Spleen (tissue), 11 donors: Measurements from ENCODE around the gene MINK1. TPM values are rescaled to one million over a fixed set of nuclear protein-coding genes. Genes with fewer than 3 reads are reported as not detected.
A peak's percentile ranks its signal among the peaks of the same experiment; 100 is the strongest.

Experiments
- DNase-seq: peaks from one replicate; pipeline ENCODE4 v3.0.0-alpha.2; 2020
- H3K27ac ChIP-seq, 8 donors: fragments of 200-600 bp; sonication (generic) in 7 of 8; 1 replicate in 4 of 8; 2 replicates in 4 of 8; pipeline versions ENCODE4 v1.5.0 to v1.8.0; 2016 to 2021; ENCODE audit warnings: inconsistent platforms in 4 of 8, mild to moderate bottlenecking in 4 of 8, moderate library complexity in 1 of 8
- H3K27me3 ChIP-seq, 7 donors: fragments of 200-600 bp; sonication (generic) in 6 of 7; replicated peaks in 1 of 7; 1 replicate in 4 of 7; 2 replicates in 3 of 7; pipeline versions ENCODE4 v1.5.0 to v1.8.0; 2016 to 2021; ENCODE audit warnings: inconsistent platforms in 3 of 7, mild to moderate bottlenecking in 1 of 7
- H3K36me3 ChIP-seq, 6 donors: fragments of 200-600 bp; sonication (generic) in 5 of 6; 1 replicate in 4 of 6; 2 replicates in 2 of 6; pipeline versions ENCODE4 v1.5.0 to v1.8.0; 2016 to 2021; ENCODE audit warnings: inconsistent platforms in 2 of 6
- H3K4me1 ChIP-seq, 6 donors: fragments of 200-600 bp; sonication (generic) in 5 of 6; 1 replicate in 3 of 6; 2 replicates in 3 of 6; pipeline versions ENCODE4 v1.5.0 to v1.8.0; 2016 to 2021; ENCODE audit warnings: inconsistent platforms in 3 of 6
- H3K4me3 ChIP-seq, 8 donors: fragments of 200-600 bp; sonication (generic) in 7 of 8; 1 replicate in 4 of 8; 2 replicates in 4 of 8; pipeline versions ENCODE4 v1.5.0 to v1.8.0; 2016 to 2021; ENCODE audit warnings: inconsistent platforms in 4 of 8, mild to moderate bottlenecking in 4 of 8, moderate library complexity in 2 of 8
- H3K9me3 ChIP-seq, 8 donors: fragments of 200-600 bp; sonication (generic) in 7 of 8; 1 replicate in 4 of 8; 2 replicates in 4 of 8; pipeline versions ENCODE4 v1.5.0 to v1.8.0; 2016 to 2021; ENCODE audit warnings: inconsistent platforms in 4 of 8
- POLR2A ChIP-seq, 3 donors: fragments of 450-650 bp; IDR thresholded peaks; one replicate each; pipeline ENCODE4 v1.5.1; 2017; ENCODE audit warnings: antibody characterized with exemption in 3 of 3, mild to moderate bottlenecking in 1 of 3
- POLR2AphosphoS5 ChIP-seq, 3 donors: sonication (generic); formaldehyde crosslinking; IDR thresholded peaks; one replicate each; pipeline ENCODE4 v1.5.1; 2017; ENCODE audit warnings: antibody characterized with exemption in 3 of 3
- WGBS, 5 donors: extraction: QIAGEN DNeasy Blood & Tissue Kit in 3 of 5; methylation state at CpG; one replicate each; pipeline versions ENCODE4 v1.1.5 to v1.1.7; 2013 to 2018; 5-methylcytosine and 5-hydroxymethylcytosine counted together
- intact Hi-C: fragments of 100-400 bp; cut with DNase I; formaldehyde crosslinking; loops from one replicate; pipeline ENCODE4 v1.15.0; 2023; ENCODE audit warnings: low total_unique reads
- polyA plus RNA-seq, 3 donors: library from polyadenylated mRNA; stranded (reverse); fragments of 200-250 nt; gene quantifications; one replicate each; pipeline ENCODE4 v1.2.1, GENCODE V29; 2013
- total RNA-seq, 7 donors: library from RNA; depleted of rRNA in 3 of 7; stranded (reverse); fragments of >200 nt in 3 of 7; fragmentation: NEBNext Ultra II Directional in 4 of 7; extraction: Animal tissue kit (Norgen Biotek cat#: 25700) in 4 of 7; gene quantifications; one replicate each; pipeline versions ENCODE4 v1.1.0 to v1.2.1, GENCODE V29; 2016 to 2021
- TF ChIP-seq, protein P1 (sequence below), 11 experiments: fragments of 200-600 bp in 7 of 11; fragments of 450-650 bp in 4 of 11; sonication (generic) in 4 of 11; IDR thresholded peaks in 8 of 11; conservative IDR thresholded peaks in 3 of 11; 1 replicate in 7 of 11; 2 replicates in 4 of 11; pipeline versions ENCODE4 v1.4.0 to v1.8.0; 2016 to 2021; ENCODE audit warnings: antibody characterized with exemption in 11 of 11, inconsistent platforms in 4 of 11, mild to moderate bottlenecking in 1 of 11
- donor health status: healthy with polysubstance abuse.
- donor health status: DM: no; HTN: no; CAD: no; lungs with moderate emphysema.
- donor health status: DM: no; HTN: no; CAD: no.
- donor health status: Bipolar disorder and iron deficiency.
- donor health status: healthy.
- donor health status: DM: no; HTN: no; CAD: no.
- donor health status: DM: yes; HTN: yes; CAD: no.

The MINK1 gene
- total and polyA plus RNA-seq, 10 donors, result 15.9 to 129 (median 80.6) TPM

- H3K27ac ChIP-seq, result peak overlapping the region in 3 of 8 donors; percentile 69 to 83 (median 72)
- WGBS, 5 donors, result 92 to 98% (median 97%) methylated on average over 3 of the region's 3 CpGs
- H3K4me3 ChIP-seq, result no peak overlapping the region
- H3K9me3 ChIP-seq, result no peaks in the 10 kb centered on the region
- H3K36me3 ChIP-seq, result peaks cover 0 to 27% (median 8%) of the 10 kb centered on the region in 6 donors
- no peaks in the 10 kb centered on the region for H3K27me3 ChIP-seq
- peaks cover 2 to 96% (median 39%) of the 10 kb centered on the region in 6 donors for H3K4me1 ChIP-seq
- no peak for DNase-seq
- no peak for TF ChIP-seq POLR2A (IDR thresholded peaks at IDR 0.05)
- TF ChIP-seq, protein P1, sequence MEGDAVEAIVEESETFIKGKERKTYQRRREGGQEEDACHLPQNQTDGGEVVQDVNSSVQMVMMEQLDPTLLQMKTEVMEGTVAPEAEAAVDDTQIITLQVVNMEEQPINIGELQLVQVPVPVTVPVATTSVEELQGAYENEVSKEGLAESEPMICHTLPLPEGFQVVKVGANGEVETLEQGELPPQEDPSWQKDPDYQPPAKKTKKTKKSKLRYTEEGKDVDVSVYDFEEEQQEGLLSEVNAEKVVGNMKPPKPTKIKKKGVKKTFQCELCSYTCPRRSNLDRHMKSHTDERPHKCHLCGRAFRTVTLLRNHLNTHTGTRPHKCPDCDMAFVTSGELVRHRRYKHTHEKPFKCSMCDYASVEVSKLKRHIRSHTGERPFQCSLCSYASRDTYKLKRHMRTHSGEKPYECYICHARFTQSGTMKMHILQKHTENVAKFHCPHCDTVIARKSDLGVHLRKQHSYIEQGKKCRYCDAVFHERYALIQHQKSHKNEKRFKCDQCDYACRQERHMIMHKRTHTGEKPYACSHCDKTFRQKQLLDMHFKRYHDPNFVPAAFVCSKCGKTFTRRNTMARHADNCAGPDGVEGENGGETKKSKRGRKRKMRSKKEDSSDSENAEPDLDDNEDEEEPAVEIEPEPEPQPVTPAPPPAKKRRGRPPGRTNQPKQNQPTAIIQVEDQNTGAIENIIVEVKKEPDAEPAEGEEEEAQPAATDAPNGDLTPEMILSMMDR (IDR thresholded peaks at IDR 0.05 in 8 of 11, conservative IDR thresholded peaks at IDR 0.05 in 3 of 11), result no peak
- no peak for TF ChIP-seq POLR2AphosphoS5 (IDR thresholded peaks at IDR 0.05)
- intact Hi-C loops, result no loop called here
Measured at GRCh38 chr17:4842376-4842775, 9.2 kb downstream of the MINK1 start.

- peaks cover 0 to 95% (median 40%) of the 10 kb centered on the region in 6 donors for H3K4me1 ChIP-seq
- H3K27ac ChIP-seq, result peak overlapping the region in 7 of 8 donors; percentile 24 to 83 (median 69)
- H3K9me3 ChIP-seq, result no peaks in the 10 kb centered on the region
- H3K4me3 ChIP-seq, result peak overlapping the region in 1 of 8 donors; percentile 13
- DNase-seq, result no peak
- TF ChIP-seq, protein P1 (IDR thresholded peaks at IDR 0.05 in 8 of 11, conservative IDR thresholded peaks at IDR 0.05 in 3 of 11), result no peak
- TF ChIP-seq POLR2A (IDR thresholded peaks at IDR 0.05) (no peak), POLR2AphosphoS5 (IDR thresholded peaks at IDR 0.05) (no peak)
- WGBS, 5 donors, result 54 to 75% (median 61%) methylated on average over 9 of the region's 9 CpGs
- H3K27me3 ChIP-seq, result no peaks in the 10 kb centered on the region
- intact Hi-C loops, result no loop called here
- peaks cover 0 to 16% (median 1%) of the 10 kb centered on the region in 6 donors for H3K36me3 ChIP-seq
Measured at GRCh38 chr17:4843321-4844000, 10.3 kb downstream of the MINK1 start.

DNA sequence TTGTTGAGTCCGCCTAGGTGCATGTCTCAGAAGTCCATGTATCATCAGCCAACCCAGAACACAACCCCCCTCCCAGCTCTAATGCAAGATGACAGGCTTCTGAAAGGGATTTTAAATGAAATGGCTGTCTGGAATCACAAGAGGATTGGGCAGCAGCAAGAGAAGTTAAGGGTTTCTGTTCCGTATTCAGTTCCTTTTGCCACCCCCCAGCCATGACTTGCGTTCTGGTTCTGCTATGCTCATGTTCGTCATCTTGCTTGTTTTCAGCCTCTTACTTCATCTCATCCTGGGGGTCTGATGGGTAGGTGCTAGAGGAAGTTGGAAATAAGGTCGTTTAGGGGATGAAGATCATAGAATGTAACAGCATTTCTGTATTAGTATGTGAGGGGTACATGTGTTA lies 12.0 kb downstream of the MINK1 start:
- TF ChIP-seq POLR2A (IDR thresholded peaks at IDR 0.05), result no peak
- TF ChIP-seq POLR2AphosphoS5 (IDR thresholded peaks at IDR 0.05), result peak in 1 of 3 donors; percentile 49
- Histone ChIP-seq H3K9me3 (no peaks in the 10 kb centered on the region), H3K27me3 (no peaks in the 10 kb centered on the region), H3K27ac (peak overlapping the region in 5 of 8 donors; percentile 26 to 83 (median 69)), H3K36me3 (peaks cover 0 to 6% (median 0%) of the 10 kb centered on the region in 6 donors), H3K4me3 (no peak overlapping the region), H3K4me1 (peaks cover 0 to 98% (median 37%) of the 10 kb centered on the region in 6 donors)
- no peak for DNase-seq
- intact Hi-C loops, result no loop called here
- WGBS, 5 donors, result 51 to 75% (median 69%) methylated on average over 5 of the region's 5 CpGs

GRCh38 chr17:4846635-4847390 lies 13.7 kb downstream of the MINK1 start:
- peaks cover 0 to 98% (median 37%) of the 10 kb centered on the region in 6 donors for H3K4me1 ChIP-seq
- TF ChIP-seq, protein P1 (IDR thresholded peaks at IDR 0.05 in 8 of 11, conservative IDR thresholded peaks at IDR 0.05 in 3 of 11), result no peak
- TF ChIP-seq POLR2AphosphoS5 (IDR thresholded peaks at IDR 0.05), result no peak
- TF ChIP-seq POLR2A (IDR thresholded peaks at IDR 0.05), result no peak
- no peaks in the 10 kb centered on the region for H3K27me3 ChIP-seq
- H3K4me3 ChIP-seq, result no peak overlapping the region
- no peaks in the 10 kb centered on the region for H3K9me3 ChIP-seq
- no peak overlapping the region for H3K27ac ChIP-seq
- intact Hi-C loops, result no loop called here
- DNase-seq, result no peak
- 82 to 93% (median 90%) methylated on average over 11 to 13 of the region's 13 CpGs for WGBS, 5 donors
- peaks cover 0 to 6% (median 0%) of the 10 kb centered on the region in 6 donors for H3K36me3 ChIP-seq
